NB4 (cell line): ENCODE data around the gene LAMA3.

Experiments used
- CTCF ChIP-seq: IDR thresholded peaks from one replicate; pipeline ENCODE4 v1.5.1; 2012; ENCODE audit warnings: low read depth, low read length
- MAX ChIP-seq: IDR thresholded peaks from 2 replicates; pipeline ENCODE4 v1.6.1; 2011; ENCODE audit warnings: low read depth, low read length
- MYC ChIP-seq: IDR thresholded peaks from 2 replicates; pipeline ENCODE4 v1.6.1; 2011; ENCODE audit warnings: low read depth, low read length
- POLR2A ChIP-seq: IDR thresholded peaks from 2 replicates; pipeline ENCODE4 v1.6.1; 2011; ENCODE audit warnings: mild to moderate bottlenecking; ENCODE audit not compliant: insufficient read length; ENCODE audit errors: extremely low read depth

- TF ChIP-seq CTCF (no peak), POLR2A (no peak), MAX (no peak), MYC (no peak)
Observed at GRCh38 chr18:23844991-23845680, 155.9 kb downstream of the LAMA3 start.
